ENCODE measurements around the gene RAD51B.

DNA sequence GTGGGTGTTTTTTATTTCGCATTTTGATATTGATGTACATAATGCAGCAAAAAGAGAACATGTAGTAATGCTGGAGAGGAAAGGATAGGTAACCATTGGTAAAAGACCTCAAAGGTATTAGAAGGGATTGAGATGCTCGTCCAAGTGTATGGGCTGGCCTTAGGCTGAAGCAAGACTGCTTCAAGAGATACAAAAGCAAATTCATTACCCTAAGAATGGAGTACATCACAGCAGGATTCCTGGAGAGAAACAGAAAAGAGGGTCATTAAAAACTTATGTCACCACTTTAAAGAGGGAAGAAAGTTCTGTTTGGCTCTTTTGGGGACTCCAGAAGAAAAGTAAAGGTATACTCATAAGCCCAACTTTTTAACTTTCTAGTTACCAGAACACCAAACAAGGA lies 552.8 kb downstream of the RAD51B start:
- TF ChIP-seq, protein P1, sequence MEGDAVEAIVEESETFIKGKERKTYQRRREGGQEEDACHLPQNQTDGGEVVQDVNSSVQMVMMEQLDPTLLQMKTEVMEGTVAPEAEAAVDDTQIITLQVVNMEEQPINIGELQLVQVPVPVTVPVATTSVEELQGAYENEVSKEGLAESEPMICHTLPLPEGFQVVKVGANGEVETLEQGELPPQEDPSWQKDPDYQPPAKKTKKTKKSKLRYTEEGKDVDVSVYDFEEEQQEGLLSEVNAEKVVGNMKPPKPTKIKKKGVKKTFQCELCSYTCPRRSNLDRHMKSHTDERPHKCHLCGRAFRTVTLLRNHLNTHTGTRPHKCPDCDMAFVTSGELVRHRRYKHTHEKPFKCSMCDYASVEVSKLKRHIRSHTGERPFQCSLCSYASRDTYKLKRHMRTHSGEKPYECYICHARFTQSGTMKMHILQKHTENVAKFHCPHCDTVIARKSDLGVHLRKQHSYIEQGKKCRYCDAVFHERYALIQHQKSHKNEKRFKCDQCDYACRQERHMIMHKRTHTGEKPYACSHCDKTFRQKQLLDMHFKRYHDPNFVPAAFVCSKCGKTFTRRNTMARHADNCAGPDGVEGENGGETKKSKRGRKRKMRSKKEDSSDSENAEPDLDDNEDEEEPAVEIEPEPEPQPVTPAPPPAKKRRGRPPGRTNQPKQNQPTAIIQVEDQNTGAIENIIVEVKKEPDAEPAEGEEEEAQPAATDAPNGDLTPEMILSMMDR (IDR thresholded peaks at IDR 0.05): no peak
- TF ChIP-seq EP300 (IDR thresholded peaks at IDR 0.05) (no peak), POLR2AphosphoS5 (IDR thresholded peaks at IDR 0.05) (no peak), POLR2A (IDR thresholded peaks at IDR 0.05) (no peak)
